AG04449 (cell line): ENCODE measurements around the gene RAF1.

Experiments
- CTCF ChIA-PET: fragments of 350-600 bp; formaldehyde crosslinking; extraction: SDS; loops from one replicate; lab custom pipeline; 2021; ENCODE audit warnings: antibody characterized with exemption; lab: Yijun Ruan, JAX
- POLR2A ChIA-PET: fragments of 400-600, 350-600 bp; formaldehyde crosslinking; extraction: SDS; loops from one replicate; lab custom pipeline; 2020; ENCODE audit warnings: antibody characterized with exemption, inconsistent platforms; lab: Yijun Ruan, JAX
- DNase-seq: peaks from one replicate; pipeline ENCODE4 v3.0.0-alpha.2; 2010; ENCODE audit warnings: low read depth, low spot score
- H3K4me3 ChIP-seq: 2 replicates; pipeline ENCODE4 v1.5.1; 2011; ENCODE audit warnings: low read depth, mild to moderate bottlenecking, control low read depth, low read length
- TF ChIP-seq, protein P1 (sequence below): IDR thresholded peaks from one replicate; pipeline ENCODE4 v1.5.1; 2011; ENCODE audit warnings: mild to moderate bottlenecking, moderate library complexity, low read length, control low read depth, inconsistent platforms; ENCODE audit not compliant: insufficient read depth; ENCODE audit errors: missing control alignments

RAF1 gene

DNA sequence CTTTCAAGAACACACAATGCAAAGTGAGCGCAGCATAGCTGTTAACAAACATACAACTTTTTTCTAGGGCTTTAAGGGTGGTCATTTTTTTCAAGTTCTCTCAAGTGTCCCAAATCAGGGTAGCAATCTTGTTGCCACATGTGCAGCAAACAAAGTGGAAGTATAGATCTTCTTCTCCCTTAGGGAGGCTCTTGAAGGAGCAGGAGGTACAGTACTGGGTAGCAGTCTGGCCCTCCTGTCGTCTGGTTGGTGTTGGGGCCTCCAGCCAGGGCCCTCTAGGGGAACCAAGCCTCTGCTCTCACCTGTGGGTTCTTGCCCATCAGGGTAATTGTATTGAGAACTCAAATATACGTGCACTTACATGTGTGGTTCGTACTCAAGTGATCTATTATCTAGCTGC is 81.2 kb downstream of the RAF1 start:
- no peak for DNase-seq
- POLR2A ChIA-PET: no interaction called here

GRCh38 chr3:12579905-12580304 is 84.0 kb downstream of the RAF1 start:
- TF ChIP-seq, protein P1, sequence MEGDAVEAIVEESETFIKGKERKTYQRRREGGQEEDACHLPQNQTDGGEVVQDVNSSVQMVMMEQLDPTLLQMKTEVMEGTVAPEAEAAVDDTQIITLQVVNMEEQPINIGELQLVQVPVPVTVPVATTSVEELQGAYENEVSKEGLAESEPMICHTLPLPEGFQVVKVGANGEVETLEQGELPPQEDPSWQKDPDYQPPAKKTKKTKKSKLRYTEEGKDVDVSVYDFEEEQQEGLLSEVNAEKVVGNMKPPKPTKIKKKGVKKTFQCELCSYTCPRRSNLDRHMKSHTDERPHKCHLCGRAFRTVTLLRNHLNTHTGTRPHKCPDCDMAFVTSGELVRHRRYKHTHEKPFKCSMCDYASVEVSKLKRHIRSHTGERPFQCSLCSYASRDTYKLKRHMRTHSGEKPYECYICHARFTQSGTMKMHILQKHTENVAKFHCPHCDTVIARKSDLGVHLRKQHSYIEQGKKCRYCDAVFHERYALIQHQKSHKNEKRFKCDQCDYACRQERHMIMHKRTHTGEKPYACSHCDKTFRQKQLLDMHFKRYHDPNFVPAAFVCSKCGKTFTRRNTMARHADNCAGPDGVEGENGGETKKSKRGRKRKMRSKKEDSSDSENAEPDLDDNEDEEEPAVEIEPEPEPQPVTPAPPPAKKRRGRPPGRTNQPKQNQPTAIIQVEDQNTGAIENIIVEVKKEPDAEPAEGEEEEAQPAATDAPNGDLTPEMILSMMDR: no peak
- DNase-seq: no peak
- ChIA-PET POLR2A (no interaction called here), CTCF (no interaction called here)
- no peak overlapping the region for H3K4me3 ChIP-seq

More for the DNA sequence above, 81.2 kb downstream of the RAF1 start:
- H3K4me3 ChIP-seq: no peak overlapping the region
- TF ChIP-seq, protein P1: no peak
- CTCF ChIA-PET: interaction anchor here (0.8 to 1.2 kb wide), 2 partner anchors 14 to 127 kb away, joined by 4 read pairs; no protein-coding TSS in a partner anchor

DNA sequence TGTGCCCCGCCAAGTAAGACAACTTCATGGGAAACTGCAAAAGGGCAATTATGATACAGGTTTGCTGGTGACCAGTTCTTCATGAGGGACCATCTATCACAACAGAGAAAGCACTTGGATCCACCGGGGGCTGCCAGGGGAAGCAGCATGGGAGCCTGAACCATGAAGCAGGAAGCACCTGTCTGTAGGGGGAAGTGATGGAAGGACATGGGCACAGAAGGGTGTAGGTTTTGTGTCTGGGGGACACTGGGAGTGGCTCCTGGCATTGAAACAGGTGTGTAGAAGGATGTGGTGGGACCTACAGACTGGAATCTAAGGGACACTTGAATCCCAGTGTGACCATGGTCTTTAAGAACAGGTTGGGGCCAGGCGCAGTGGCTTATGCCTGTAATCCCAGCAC is 84.5 kb downstream of the RAF1 start:
- ChIA-PET CTCF (interaction anchor here (0.8 to 1.5 kb wide), 3 partner anchors 14 to 71 kb away, joined by 3 to 7 read pairs (median 4); no protein-coding TSS in a partner anchor), POLR2A (no interaction called here)
- TF ChIP-seq, protein P1: no peak
- DNase-seq: no peak
- H3K4me3 ChIP-seq: no peak overlapping the region

DNA sequence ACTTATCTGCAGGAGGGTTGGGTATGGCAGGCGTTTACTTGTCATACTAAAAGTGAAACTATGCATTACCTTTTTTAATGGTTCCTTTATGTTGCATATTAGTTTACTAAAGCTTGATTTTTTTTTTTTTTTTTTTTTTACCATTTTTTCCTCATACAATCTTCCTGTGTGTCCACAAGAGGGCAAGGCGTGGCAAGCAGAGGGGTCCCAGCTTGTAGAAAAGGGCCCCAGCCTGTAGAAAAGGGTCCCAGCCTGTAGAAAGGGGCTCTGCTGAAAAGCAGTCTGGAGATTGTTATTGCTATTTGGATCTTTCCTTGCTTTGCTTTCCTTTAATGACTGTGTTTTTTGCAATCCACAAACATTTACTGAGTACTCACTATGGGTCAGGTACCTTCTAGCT is 85.2 kb downstream of the RAF1 start:
- CTCF ChIA-PET: interaction anchor here (0.8 to 1.5 kb wide), 7 partner anchors 8 to 70 kb away, joined by 3 to 7 read pairs (median 4); no protein-coding TSS in a partner anchor
- POLR2A ChIA-PET: no interaction called here
- no peak overlapping the region for H3K4me3 ChIP-seq
- DNase-seq: no peak
- TF ChIP-seq, protein P1: peak; percentile 8

GRCh38 chr3:12577379-12577778 is 86.5 kb downstream of the RAF1 start:
- no peak for DNase-seq
- TF ChIP-seq, protein P1: no peak
- no peak overlapping the region for H3K4me3 ChIP-seq
- ChIA-PET POLR2A (no interaction called here), CTCF (interaction anchor here (0.8 to 1.5 kb wide), 2 partner anchors 9 to 442 kb away, joined by 3 to 4 read pairs; no protein-coding TSS in a partner anchor)

DNA sequence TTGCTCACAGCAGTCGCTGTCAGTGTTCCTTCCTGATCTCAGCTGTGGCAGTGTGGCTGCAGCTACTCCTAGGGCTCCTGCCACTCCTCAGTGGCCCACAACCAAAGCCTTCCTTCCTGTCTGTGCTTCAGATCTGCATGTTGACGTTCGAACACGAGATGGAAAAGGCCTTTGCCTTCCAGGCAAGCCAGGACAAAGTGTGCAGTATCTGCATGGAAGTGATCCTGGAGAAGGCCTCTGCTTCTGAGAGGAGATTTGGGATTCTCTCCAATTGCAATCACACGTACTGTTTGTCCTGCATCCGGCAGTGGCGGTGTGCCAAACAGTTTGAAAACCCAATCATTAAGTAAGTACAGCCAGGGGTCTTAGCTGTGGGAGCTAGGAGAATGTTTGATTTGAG is 89.3 kb downstream of the RAF1 start:
- ChIA-PET POLR2A (no interaction called here), CTCF (interaction anchor here (1.0 to 1.4 kb wide), 3 partner anchors 107 to 146 kb away, joined by 3 read pairs; no protein-coding TSS in a partner anchor)
- DNase-seq: no peak
- TF ChIP-seq, protein P1: no peak
- no peak overlapping the region for H3K4me3 ChIP-seq
